Activated gamma-delta T cell treated with Interleukin-2 at 50 U/mL for 16 hours (primary cell): ENCODE measurements around the gene ZSCAN21.

ENCODE experiments used
- DNase-seq: peaks from one replicate; pipeline ENCODE4 v3.0.0-alpha.2; 2020

ZSCAN21 gene

DNA sequence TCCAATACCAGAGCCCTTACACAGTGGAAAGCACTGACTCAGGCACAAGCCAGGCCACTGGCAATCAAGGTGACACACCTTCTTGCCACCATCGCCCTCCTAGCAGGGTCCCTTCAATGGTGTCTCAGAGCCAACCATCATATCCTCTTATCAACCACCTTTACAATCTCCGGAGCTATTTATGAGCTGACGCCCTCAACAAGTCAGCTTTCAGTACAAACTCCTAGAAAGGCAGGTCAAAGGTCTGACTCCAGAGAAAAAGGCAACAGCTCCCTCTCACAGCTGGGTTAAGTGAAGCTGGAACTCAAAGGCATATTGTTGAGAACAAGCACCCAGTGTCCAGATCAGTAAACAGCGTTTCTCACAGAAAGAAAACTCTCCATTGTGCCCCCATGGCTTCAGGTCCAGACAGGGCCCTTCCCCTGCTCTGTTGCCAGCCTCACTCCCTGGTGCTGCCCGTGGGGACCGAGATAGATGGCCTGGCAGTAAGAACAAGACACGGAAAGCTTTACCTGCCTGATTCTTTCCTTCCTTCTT lies 29.5 kb downstream of the ZSCAN21 start:
- DNase-seq = no peak

DNA sequence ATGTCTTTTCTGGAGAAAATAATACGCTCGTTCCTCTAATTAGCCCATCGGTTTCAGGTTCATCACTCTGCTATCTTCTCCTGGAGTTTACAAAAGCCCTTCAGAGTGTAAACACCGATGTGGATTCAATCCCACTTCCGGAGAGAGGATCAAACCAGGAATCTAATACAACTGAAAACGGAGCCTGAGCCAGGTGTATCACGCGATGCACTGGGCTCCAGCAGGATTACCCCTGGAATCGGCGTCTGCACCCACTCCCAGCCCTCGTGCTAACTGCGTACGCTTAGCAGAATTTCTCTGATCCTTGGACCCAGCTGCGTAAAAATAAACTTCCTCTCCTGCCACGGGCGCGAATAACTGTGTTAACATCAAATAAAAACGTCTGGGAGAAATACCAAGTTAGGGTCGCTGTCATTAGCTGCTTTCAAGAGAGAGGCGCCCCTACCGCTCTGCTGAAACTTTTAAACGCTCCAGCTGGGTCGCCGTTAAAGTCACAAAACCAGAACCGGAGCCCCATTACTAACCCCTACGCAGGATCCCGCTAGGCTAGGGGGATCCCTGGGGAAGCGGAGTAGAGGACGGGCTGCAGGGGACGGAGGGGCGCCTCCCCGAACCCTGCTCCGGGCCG lies 31.4 kb downstream of the ZSCAN21 start:
- no peak for DNase-seq

DNA sequence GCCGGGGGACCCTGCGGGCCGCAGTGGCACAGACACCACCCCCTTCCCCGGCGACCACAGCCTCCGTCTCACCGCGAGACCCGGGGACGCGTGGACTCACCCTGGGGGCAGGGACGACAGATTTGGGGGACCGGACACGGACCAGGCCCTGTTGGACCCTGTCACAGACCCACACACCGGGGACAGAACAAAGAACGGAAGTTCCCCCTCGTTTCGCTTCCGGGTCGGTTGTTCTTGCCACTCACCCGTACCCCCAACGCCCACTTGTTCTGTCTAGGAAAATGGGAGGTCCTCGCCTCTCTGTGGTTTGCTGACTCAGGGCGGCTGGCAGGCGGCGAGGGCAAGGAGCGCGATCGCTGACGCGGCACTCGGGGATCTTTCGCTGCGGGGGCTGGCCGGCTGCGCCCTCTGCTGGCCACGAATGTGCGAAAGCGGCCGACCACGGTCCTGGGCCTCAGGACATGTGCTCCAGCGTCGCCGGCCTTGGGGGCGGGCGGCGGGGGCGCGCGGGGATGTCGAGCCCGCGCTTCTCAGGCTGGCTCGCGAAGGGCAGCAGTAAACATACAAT lies 32.0 kb downstream of the ZSCAN21 start, which contains the start of gene ZNF3:
TSS of gene ZNF3 (minus strand) at position 189 of the 568 bp plus-strand sequence. CDS start 4,366 bp downstream, outside the sequence.
- peak; percentile 98 for DNase-seq

DNA sequence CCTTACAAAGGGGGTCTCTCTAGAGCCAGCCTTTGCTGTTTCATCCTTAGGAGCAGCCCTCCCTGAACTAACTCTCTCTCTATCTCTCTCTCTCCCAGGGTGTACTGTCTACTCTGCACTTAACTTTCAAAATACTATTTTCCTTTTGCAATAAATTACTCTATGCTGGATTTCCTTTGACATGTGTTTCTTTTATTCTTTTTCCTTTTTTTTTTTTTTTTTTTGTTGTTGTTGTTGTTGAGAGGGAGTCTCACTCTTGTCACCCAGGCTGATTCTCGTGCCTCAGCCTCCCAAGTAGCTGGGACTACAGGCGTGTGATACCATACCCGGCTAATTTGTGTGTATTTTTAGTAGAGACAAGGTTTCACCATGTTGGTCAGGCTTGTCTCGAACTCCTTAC lies 33.4 kb downstream of the ZSCAN21 start:
- DNase-seq = no peak

DNA sequence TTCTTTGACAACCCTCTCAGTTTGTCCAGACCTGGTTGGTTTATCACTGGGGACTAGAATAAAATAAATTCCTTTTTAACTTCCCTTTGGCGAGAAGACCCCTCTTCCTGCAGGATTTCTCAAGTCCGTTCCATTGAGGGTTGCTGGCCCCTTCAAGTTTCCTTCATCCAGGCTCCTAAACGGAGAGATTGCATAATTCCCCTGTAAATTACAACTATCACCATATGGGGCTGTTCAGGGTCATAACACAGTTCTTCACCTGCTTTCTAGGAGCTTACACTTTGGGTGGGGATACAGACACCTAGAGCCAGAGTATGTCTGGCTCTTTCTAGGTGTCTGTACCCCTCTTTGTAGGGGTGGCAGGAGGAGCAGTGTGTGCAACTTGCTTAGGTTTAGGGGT lies 35.9 kb downstream of the ZSCAN21 start:
- no peak for DNase-seq

DNA sequence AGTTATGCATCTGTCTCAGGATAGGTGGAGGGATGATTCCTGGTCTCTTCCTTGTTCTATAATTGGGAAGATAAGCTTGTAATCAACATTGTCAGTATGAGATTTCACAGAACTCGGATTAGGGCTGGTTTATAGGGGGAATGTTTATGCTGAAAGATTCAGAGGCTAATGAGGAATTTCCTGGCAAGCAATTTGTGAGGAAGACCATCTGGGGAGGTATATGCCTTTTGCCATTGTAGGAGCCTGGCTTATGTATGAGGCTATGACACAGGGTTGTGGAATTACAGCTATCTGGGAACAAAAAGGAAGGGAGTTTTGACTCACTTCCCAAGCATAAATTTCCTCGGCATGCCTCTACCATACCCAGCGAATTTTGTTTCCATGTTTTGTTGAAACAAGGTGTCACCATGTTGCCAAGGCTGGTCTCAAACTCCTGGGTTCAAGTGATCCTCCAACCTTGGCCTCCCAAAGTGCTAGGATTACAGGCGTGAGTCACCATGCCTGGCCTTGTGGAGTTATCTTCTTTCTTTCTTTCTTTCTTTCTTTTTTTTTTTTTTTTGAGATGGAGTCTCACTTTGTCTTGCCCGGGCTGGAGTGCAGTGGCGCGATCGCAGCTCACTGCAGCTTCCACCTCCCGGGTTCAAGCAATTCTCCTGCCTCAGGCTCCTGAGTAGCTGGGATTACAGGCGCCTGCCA lies 37.6 kb downstream of the ZSCAN21 start:
- DNase-seq = no peak

DNA sequence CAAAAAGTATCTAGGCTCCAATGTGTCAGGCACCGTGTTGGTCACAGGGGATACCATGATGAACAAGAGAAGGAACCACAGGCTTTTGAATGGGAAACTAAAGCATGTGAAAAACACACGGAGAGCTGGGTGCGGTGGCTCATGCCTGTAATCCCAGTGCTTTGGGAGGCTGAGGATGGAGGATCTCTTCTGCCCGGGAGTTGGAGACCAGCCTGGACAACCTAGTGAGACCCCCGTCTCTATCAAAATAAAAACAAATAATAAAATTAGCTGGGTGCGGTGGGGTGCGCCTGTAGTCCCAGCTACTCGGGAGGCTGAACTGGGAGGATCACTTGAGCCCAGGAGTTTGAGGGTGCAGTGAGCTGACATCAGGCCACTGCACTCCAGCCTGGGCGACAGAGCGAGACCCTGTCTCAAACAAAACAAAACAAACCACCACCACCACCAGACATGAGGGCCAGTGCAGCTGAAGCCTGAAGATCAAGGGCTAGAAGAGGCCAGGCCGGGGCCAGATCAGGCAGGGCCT lies 38.6 kb downstream of the ZSCAN21 start:
- DNase-seq = no peak

DNA sequence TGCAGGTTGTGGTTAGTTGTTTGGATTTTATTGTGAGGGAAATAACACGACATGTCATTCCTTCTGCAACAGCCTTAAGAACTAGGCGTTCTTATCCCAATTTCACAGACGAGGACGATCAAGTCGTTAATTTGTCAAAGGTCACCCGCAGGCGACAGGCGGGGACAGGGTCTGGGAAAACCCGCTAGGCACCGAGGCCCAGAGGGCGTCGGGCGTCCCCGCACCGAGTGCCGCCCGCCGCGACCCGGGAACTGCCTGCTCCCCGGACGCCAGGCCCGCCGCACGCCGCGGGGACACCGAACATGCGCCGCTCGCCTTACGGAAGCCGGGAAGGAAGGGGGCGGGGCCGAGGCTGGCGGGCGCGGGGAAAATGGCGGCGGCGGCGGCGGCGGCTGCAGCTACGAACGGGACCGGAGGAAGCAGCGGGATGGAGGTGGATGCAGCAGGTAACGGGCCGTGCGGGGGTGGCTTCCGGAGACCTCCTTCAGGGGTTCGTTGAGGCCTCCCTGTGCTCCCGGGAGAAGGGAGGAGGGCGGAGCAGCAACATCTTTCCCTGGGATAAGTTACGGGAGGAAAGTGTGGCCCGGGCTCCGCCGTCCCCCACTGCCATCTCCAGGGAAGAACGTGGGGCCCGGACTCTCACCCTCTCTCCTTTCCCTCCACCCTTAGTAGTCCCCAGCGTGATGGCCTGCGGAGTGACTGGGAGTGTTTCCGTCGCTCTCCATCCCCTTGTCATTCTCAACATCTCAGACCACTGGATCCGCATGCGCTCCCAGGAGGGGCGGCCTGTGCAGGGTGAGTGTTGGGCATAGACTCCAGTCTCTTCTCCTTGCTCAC lies 39.3 kb downstream of the ZSCAN21 start, which contains the start of gene COPS6:
TSS of gene COPS6 (plus strand) at position 349 of the 837 bp plus-strand sequence. CDS start at position 371, 22 bp downstream.
- peak; percentile 86 for DNase-seq

DNA sequence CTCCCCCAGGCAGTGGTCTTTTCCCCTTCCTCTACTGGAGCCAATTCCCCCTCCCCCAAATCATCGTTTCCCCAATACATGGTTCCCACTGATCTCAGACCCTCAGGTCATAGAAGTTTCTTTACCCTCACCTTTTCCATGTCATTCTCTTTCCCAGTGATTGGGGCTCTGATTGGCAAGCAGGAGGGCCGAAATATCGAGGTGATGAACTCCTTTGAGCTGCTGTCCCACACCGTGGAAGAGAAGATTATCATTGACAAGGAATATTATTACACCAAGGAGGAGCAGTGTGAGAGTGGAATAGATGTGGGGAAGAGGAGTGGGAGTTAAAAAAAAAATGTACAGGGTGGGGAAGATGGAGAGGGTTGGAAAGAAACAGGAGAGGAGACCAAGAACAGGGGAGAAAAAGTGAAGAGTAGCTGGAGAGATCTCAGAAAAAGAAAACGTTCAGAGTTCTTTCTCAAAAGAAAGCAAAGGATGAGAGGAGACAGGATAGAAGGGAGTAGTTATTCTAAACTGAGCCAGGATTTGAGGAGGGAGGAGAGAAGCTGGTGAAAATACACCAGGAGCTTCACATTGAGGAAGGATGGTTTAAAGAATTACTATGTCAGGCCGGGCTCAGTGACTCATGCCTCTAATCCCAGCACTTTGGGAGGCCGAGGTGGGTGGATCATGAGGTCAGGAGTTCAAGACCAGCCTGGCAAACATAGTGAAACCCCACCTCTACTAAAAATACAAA lies 40.1 kb downstream of the ZSCAN21 start:
- DNase-seq = no peak

DNA sequence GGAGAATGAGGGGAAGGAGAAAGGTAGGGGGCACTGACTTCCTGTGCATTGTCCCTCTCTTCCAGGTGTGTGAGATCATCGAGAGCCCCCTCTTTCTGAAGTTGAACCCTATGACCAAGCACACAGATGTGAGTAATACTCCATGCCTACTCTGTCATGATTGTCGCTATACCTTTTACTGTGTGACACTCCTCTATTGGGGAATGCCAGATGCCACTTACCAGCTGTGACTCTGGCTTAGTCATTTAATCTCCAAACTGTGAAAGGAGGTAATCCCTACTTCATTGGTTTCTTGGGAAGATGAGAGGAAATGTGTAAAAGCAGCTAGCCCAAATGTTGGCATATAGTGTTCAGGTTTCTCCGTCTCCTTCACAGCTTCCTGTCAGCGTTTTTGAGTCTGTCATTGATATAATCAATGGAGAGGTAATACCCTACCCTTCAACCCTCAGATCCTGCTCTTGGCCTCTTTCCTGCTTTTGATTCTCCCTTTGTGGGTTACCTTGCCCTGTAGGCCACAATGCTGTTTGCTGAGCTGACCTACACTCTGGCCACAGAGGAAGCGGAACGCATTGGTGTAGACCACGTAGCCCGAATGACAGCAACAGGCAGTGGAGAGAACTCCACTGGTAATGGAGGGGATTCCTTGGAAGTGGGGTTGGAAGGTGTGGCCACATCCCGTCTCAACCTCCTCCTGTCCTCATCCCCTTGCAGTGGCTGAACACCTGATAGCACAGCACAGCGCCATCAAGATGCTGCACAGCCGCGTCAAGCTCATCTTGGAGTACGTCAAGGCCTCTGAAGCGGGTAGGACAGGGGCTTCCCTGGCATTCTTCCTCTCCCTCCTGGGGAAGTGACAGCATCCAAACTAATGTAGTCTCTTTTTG lies 41.2 kb downstream of the ZSCAN21 start:
- DNase-seq = no peak

DNA sequence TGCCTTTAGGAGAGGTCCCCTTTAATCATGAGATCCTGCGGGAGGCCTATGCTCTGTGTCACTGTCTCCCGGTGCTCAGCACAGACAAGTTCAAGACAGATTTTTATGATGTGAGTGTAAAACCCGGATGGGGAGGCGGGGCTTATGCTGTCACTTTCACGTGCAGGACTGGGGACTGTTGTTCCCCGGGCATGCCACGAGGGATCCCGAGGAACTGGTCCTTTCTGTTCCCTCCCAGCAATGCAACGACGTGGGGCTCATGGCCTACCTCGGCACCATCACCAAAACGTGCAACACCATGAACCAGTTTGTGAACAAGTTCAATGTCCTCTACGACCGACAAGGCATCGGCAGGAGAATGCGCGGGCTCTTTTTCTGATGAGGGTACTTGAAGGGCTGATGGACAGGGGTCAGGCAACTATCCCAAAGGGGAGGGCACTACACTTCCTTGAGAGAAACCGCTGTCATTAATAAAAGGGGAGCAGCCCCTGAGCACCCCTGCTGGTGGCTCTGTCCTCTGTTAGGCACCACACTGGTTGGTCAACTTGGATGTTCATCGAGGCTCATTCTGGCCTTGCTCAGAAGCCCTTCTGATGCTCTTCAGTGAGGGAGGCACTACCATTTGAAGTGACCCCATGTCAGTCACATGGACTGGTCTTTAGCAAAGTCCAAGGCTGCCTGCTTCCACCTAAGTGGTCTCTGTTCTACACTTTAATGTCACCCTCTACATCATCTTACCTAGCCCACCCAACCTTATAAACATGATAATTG lies 42.0 kb downstream of the ZSCAN21 start:
- no peak for DNase-seq

DNA sequence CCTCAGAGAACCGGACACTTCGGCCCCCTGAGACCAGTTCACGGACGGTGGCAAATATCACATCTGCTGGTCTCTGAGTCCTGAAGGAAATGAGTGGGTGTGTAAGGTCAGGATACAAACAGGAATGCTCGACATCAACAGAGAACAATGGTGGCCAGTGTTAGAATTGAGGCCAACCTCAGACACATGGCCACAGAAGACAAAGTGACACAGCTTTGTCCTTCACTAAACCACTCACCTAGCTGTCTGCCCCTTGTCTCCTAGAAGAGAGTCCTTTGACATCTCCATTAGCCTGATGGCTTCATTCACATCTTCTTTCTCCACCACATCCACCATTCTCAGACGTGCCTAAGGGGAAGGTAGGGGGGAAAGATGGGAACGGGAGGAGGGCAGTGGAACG lies 43.5 kb downstream of the ZSCAN21 start:
- no peak for DNase-seq

DNA sequence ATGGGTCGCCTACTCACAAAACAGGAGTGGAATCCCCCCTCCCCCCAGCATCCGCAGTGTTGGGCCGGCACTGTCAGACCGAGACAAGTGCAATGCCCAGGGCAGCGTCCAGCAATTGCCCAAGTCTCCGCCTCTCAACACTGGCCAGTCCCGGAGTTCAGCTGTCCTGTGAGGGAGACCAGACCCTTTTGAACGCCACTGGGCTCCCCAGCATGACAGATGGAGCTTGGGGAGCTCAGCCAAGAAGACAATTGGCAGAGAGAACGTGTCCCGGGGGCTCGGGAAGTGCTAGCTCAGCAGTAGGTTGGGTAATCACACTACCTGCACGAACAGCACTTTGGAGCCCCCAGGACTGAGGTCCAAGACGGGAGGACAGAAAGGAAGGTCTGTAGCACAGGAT lies 43.9 kb downstream of the ZSCAN21 start:
- no peak for DNase-seq

DNA sequence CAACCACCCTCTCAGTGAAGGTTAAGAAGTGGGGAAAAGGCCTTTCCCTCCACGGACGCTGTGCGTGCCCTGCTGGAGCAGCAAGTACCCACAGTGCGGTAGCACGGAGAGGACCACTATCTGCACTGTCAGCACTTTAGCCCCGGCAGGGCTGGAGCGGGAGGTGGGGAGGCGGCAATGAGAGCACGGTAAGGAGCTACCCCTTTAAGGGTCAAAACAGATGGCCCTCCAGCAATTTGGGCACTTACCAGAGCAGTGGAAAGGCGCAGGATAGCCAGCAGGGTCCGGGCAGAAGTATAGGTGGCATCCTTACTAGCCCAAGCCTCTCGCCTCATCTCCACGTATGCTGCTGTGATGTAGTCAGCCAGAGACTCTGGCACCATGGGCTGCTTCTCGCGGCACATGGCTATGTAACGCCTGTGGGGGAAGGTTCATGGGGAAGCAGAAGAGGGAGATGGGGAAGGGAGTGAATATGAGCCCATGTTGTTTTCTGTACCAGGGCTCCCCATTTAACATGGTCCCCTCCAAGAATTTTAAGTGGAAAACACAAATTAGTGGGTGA lies 44.4 kb downstream of the ZSCAN21 start:
- no peak for DNase-seq

DNA sequence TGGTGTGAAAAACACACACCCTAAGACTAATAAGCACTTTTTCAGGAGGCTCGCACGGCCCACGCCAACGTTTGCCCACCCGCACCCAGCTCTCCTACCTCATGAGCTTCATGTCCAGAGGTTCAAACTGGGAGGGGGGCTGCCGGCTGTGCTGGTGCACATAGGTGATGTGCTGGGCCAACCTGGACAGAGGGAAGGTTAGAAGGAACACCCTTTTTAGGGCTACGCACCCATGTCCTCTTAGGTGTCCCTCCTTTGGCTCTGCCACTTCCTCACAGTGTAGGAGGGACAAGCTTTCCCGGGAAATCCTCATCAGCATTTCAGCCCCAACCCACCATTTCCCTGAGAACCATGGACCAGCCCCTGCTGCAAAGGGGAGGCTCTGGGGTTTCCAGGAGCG lies 45.7 kb downstream of the ZSCAN21 start:
- no peak for DNase-seq

DNA sequence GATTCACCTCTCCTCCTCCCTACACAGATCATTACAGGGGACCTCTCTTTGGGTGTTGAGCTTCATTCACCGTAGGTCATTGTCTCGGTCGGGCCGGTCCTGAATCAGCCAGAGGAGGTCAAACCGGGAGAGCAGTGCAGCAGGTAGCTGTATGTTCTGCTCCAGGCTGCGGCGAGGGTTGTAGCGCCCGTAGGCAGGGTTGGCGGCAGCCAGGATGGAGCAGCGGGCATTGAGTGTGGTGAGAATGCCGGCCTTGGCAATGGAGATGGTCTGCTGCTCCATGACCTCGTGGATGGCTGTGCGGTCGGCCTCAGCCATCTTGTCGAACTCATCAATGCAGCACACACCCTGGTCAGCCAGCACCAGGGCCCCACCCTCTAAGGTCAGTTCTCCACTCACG lies 46.1 kb downstream of the ZSCAN21 start:
- no peak for DNase-seq

DNA sequence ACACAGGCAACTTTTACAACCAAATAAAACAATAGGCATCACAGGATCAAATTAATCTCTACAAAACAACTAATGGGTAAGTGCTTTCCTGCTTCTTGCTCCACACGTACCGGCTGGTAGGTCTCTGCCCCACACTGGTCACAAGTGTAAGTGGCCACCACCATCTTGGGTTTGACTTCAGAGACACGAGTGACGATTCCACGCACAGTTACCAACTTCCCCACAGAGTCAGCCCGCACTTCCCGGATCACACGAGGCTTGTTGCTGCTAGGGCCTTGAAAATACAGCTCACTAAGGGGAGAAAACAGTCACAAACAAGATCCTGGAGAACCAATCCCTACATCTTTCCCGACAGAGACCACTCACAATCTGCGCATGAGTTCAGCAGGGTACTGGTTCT lies 49.3 kb downstream of the ZSCAN21 start:
- no peak for DNase-seq

DNA sequence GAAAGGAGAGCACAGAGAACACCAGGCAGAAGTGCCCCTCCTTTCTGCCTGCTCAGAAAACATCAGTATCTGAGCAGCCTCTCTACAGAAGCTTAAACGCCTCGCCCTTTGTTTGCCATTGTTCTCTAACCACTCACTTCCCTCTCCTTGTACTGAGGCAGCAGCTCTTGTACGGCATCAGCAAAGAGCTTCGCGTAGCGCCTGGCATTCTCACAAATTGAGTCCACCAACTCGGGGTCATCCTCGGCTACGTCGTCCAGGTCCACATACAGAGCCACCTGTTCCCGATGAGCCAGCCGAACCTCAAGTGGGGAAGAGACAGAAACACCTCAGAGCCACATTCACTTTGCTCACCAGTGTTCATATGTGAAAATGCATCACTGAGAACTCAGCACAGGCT lies 49.9 kb downstream of the ZSCAN21 start:
- DNase-seq = no peak

DNA sequence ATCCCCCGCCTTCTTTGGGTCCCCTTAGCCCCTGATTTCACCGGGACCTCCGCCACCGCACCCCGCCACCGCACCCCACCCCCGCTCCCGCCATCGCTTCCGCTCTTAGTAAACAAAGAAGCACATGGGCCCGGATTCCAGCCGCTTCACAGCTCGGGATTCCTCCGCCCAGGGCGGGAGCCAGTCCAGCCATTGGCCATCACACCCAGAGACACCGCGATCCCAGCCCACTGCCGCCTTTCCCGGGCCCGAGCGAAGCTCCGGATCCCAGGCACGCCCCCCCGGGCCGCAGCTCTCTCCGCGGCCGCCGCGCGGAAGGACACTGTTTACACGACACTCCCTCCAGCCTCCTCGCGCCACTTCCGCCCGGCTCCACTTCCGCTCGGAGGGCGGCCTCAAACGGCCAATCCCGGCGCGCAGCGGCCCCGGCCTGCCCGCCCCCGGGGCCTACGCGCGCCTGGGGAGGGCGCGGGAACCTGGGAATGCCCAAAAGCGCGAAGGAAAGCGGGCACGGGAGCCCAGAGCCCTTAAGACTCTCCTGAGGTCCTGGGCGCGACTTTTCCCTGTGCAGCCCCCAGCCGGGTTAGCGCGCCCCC lies 50.9 kb downstream of the ZSCAN21 start:
- DNase-seq = peak; percentile 83
